GM20431 (cell line): Measurements from ENCODE around the gene FAM187B.

Experiments used
- in situ Hi-C: fragments of 300-500 bp; cut with MseI, MboI; formaldehyde crosslinking; loops from one replicate; pipeline ENCODE4 v1.15.0; 2020; ENCODE audit warnings: low sequenced_read_pairs; ENCODE audit not compliant: unreplicated experiment

FAM187B gene

GRCh38 chr19:35228177-35228930 is at the start of gene FAM187B:
TSS of gene FAM187B (minus strand) at chr19:35228739. CDS start at chr19:35228680, 59 bp downstream.
- in situ Hi-C loops, result no loop called here

GRCh38 chr19:35276706-35277281 is 48.3 kb upstream of the FAM187B start:
- in situ Hi-C loops, result no loop called here

GRCh38 chr19:35274323-35274722 is 45.8 kb upstream of the FAM187B start:
- in situ Hi-C loops, result no loop called here

- in situ Hi-C loops, result no loop called here
Measured at GRCh38 chr19:35273686-35274259, 45.2 kb upstream of the FAM187B start.

GRCh38 chr19:35272954-35273649 is 44.6 kb upstream of the FAM187B start:
- in situ Hi-C loops, result no loop called here

GRCh38 chr19:35272122-35272719 is 43.7 kb upstream of the FAM187B start:
- in situ Hi-C loops, result no loop called here

GRCh38 chr19:35271546-35271945 is 43.0 kb upstream of the FAM187B start:
- in situ Hi-C loops, result no loop called here

GRCh38 chr19:35270381-35270811 is 41.9 kb upstream of the FAM187B start:
- in situ Hi-C loops, result no loop called here

GRCh38 chr19:35269438-35270117 is 41.0 kb upstream of the FAM187B start:
- in situ Hi-C loops, result no loop called here

GRCh38 chr19:35268536-35269437 is 40.2 kb upstream of the FAM187B start, which contains the start of gene USF2:
TSS of gene USF2 (plus strand) at chr19:35268962. CDS start at chr19:35269102, 140 bp downstream.
- in situ Hi-C loops, result no loop called here

- in situ Hi-C loops, result no loop called here
Measured at GRCh38 chr19:35267818-35268535, 39.4 kb upstream of the FAM187B start.

GRCh38 chr19:35267353-35267817 is 38.8 kb upstream of the FAM187B start:
- in situ Hi-C loops, result no loop called here

GRCh38 chr19:35266520-35267352 is 38.2 kb upstream of the FAM187B start:
- in situ Hi-C loops, result no loop called here

- in situ Hi-C loops, result no loop called here
Measured at GRCh38 chr19:35265900-35266519, 37.5 kb upstream of the FAM187B start.

- in situ Hi-C loops, result no loop called here
Measured at GRCh38 chr19:35265126-35265899, 36.8 kb upstream of the FAM187B start.
